HG03354 (cell line): ENCODE data around the gene CEP70.
"Not testable (repeated sequence)": the region's sequence is repeated elsewhere in the genome, so short reads cannot be mapped to it uniquely, and the experiment has no call there.

ENCODE experiments used
- ATAC-seq: cut with Tn5 transposase; IDR thresholded peaks from one replicate; pipeline ENCODE4 v1.9.1; 2021; ENCODE audit warnings: mild to moderate bottlenecking; ENCODE audit not compliant: unreplicated experiment, poor library complexity, severe bottlenecking

Gene CEP70

DNA sequence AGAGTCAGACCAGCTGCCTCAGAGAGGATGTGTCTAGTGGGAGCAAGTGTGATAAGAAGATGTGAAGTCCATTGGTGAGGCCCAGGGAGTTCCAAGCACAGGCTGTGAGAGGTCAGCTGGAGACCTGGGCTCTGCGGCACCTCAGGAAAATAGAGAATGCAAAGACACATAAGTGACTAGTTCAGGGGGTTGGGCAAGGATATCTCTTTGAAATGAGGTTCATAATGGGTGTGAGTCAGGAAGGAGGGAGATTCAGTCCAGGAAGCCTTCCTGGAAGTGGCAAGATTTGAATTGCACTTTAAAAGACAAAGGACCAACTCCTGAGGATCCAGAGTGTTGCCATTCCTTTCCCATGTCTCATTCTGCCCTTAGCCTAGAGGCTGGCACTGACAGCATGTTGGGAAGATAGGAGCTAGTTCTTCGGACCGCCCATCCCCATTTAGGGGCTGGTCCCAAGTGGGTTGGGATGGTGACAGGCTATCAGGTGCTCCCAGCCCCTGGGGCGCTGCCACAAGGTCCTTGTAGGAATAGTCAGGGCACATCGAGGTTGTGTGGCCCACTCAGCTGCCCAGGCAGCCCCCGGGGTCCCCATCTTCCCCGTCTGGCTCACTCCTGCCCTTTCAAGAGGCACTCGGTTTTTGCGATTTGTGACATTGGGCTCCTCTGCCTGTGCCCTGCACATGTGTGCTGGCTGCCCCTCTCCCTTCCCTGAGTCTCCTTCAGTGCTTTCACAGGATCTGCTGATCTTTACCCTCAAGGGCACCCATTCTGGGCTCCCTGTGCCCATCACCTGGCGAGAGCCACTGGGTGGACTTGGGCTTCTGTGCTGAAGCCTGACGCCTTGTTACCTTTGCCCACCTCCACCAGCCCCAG, 136.0 kb downstream of the CEP70 start:
- no peak for ATAC-seq

DNA sequence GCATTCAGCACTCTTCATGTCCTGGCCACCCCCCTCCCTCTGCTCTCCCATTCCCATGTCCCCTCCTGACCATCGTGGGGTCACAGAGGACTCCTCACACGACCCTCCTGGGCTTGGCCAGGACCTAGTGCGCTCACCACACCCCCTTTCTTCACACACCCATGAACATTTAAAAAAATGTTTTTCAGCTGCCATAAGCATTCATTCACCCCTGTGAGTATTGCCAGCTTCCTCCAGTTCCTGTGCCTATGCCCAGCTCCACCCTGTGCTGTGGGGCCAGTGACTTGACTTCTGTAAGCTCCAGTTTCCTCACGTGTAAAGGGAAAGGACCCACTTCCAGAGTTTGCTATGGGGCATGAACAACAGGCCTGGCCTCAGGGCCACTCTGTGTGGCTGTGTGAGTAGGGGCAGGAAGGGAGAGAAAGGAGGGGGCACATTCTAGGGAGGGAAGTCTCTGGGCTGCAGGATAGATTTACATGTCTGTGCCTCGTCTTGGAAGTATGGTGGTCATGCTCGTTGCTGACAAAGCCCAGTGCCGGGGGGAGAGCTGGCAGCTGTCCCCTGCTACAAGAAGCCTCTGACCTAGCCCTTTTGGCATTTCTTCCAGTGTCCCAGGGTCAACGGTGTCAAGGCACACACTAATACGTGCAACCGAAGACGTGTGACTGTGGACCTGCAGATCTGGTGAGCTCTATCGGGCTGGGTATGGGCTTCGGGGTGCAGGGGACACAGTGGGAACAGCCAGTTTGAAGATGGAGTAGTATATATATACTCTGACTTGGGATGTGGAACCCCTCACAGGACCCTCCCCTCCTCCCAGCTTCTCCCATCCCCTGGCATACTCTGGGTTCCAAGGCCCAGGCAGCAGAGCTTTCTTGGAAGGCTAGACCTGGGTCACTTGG, 136.8 kb downstream of the CEP70 start:
- no peak for ATAC-seq

- no peak for ATAC-seq
Observed at GRCh38 chr3:138455801-138456716, 138.0 kb downstream of the CEP70 start.

GRCh38 chr3:138453940-138454339, 140.1 kb downstream of the CEP70 start:
- ATAC-seq: not testable (repeated sequence)

GRCh38 chr3:138452436-138452835, 141.6 kb downstream of the CEP70 start:
- no peak for ATAC-seq

DNA sequence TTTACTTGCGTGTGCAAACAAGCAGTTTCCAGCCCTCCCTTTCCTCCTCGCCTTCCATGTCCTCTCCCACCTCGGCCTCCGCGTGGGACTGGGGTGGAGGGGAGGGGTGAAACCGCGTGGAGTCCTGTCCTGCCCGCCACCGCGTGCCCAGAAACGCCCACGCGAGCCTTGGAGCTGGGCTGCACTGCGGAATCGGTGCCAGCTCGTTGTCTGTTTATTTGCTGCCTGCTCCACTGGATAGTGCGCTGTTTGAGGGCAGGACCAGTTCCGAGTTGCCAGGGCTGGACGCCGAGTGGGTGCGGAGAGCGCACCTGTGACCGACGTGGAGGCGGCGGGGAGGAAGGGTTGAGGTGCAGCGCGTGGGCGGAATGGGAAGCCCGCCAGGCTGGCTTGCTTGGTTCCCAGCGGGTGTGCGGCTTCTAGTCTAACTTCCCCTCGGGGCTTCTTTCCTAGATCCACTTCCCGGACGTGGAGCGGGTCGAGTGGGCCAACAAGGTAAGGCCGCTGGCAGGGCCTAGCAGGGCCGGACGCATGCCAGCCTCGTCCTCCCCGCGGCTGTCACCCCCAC, 142.4 kb downstream of the CEP70 start:
- no peak for ATAC-seq

GRCh38 chr3:138450704-138451424, 143.2 kb downstream of the CEP70 start:
- ATAC-seq: no peak

DNA sequence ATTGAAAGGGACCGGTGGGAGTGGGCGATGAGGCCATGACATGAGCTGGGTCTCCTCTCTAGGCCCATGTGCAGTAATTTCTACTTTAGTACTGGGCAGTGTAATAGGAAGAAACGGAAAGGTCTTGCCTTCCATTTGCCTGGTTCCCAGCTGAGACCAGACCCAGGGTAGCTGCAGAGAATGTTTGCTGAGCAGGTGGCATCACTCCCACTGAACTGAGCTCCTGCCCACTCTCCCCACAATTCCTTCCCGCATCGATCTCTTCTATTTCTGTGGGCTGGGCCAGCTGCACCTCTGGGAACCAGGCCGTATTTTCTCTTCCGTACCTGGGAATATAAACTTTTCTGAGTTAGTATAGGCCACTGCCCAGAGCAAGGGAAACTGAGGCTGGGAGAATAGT, 143.9 kb downstream of the CEP70 start:
- no peak for ATAC-seq

DNA sequence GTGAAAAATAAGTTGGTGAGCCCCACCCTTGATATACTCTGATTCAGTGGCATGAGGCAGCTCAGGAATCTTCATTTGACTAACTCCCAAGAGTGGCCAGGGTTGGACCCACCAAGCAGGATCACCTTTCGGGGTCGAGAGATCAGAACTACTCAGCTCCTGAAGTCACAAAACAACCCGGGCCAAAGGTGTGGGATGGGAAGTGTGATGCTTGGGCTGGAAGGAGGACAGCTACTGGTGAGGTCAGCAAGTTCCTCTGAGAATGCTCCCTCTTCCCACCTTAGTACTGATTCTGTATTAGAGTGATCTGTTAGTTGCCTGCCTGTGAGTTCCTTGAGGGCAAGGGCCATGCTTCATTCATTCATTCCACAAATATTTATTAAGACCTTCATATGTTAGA, 144.6 kb downstream of the CEP70 start:
- no peak for ATAC-seq

GRCh38 chr3:138448631-138449030, 145.4 kb downstream of the CEP70 start:
- ATAC-seq: no peak

- no peak for ATAC-seq
Observed at GRCh38 chr3:138445654-138446053, 148.4 kb downstream of the CEP70 start.

GRCh38 chr3:138445236-138445635, 148.8 kb downstream of the CEP70 start:
- ATAC-seq: no peak
